Vagina (tissue), 2 donors: ENCODE measurements around the gene FTHL17. TPM values are rescaled to one million over a fixed set of nuclear protein-coding genes. Genes with fewer than 3 reads are reported as not detected.

Source experiments
- DNase-seq, 2 donors: peaks; one replicate each; pipeline ENCODE4 v3.0.0-alpha.2; 2017; ENCODE audit errors: extremely low spot score in 2 of 2
- H3K27ac ChIP-seq: fragments of 200-600 bp; sonication (generic); one replicate; pipeline ENCODE4 v1.5.1; 2019
- H3K27me3 ChIP-seq: fragments of 200-600 bp; sonication (generic); one replicate; pipeline ENCODE4 v1.5.1; 2019
- H3K36me3 ChIP-seq, 2 donors: fragments of 200-600 bp; sonication (generic); one replicate each; pipeline ENCODE4 v1.5.1; 2017 to 2019
- H3K4me1 ChIP-seq: fragments of 200-600 bp; sonication (generic); one replicate; pipeline ENCODE4 v1.5.1; 2019
- H3K4me3 ChIP-seq, 2 donors: fragments of 200-600 bp; sonication (generic); 1 replicate in 1 of 2; 2 replicates in 1 of 2; pipeline ENCODE4 v1.5.1; 2016 to 2019
- H3K9me3 ChIP-seq: fragments of 200-600 bp; sonication (generic); one replicate; pipeline ENCODE4 v1.5.1; 2019
- POLR2A ChIP-seq, 2 donors: fragments of 450-650 bp; IDR thresholded peaks; one replicate each; pipeline ENCODE4 v1.6.1; 2017; ENCODE audit warnings: antibody characterized with exemption in 2 of 2, mild to moderate bottlenecking in 2 of 2, moderate library complexity in 2 of 2
- POLR2AphosphoS5 ChIP-seq, 2 donors: sonication (generic); formaldehyde crosslinking; IDR thresholded peaks; one replicate each; pipeline ENCODE4 v1.9.0; 2017; ENCODE audit warnings: antibody characterized with exemption in 2 of 2, mild to moderate bottlenecking in 2 of 2, low read depth in 1 of 2; ENCODE audit not compliant: insufficient read depth in 1 of 2
- intact Hi-C: fragments of 100-400 bp; cut with DNase I; formaldehyde crosslinking; loops from one replicate; pipeline ENCODE4 v1.15.1; 2023
- total RNA-seq: library from RNA; depleted of rRNA; stranded (reverse); fragments of >200 nt; gene quantifications from one replicate; pipeline ENCODE4 v1.2.3, GENCODE V29; 2016
- TF ChIP-seq, protein P1 (sequence below), 3 experiments: fragments of 450-650 bp in 2 of 3; fragments of 200-600 bp in 1 of 3; sonication (generic) in 1 of 3; IDR thresholded peaks; one replicate each; pipeline ENCODE4 v1.5.1; 2017 to 2019; ENCODE audit warnings: antibody characterized with exemption in 3 of 3, mild to moderate bottlenecking in 2 of 3, moderate library complexity in 2 of 3

FTHL17 gene
- total RNA-seq, 1 donor from 2014 or later: not detected

DNA sequence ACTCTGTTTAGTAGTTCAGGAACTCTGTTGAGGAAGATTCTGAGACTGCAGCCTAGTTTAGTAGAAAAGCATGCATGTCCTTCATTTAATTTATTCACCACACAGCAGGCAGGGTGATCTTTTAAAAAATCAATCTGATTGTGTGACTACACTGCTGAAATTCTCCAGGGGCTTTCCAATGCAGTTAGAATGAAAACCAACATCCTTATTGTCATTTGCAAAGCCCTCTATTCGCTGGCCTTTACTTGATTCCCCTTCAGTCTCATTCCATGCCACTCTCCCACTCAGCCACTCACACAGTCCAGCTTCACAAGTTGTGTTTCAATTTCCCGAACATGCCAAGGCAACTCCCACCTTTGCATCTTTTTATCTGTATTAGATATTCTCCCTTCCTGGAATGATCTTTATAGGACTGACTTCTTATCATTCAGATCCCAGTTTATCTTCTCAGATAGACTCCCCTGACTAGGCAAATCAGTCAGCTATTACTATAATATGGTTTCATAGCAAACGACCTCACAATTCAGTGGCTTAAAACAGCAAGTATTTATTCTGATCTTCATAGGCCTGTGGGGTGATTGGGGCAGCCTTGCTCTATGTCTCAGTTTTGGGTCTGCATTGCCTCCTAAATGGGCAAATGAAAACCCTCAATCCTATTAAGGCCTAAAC is 21.3 kb upstream of the FTHL17 start:
- no peak overlapping the region for H3K4me3 ChIP-seq
- TF ChIP-seq POLR2AphosphoS5 (IDR thresholded peaks at IDR 0.05; ENCODE audit: insufficient read depth in 1 of 2, low read depth in 1 of 2) (no peak), POLR2A (IDR thresholded peaks at IDR 0.05) (no peak)
- TF ChIP-seq, protein P1, sequence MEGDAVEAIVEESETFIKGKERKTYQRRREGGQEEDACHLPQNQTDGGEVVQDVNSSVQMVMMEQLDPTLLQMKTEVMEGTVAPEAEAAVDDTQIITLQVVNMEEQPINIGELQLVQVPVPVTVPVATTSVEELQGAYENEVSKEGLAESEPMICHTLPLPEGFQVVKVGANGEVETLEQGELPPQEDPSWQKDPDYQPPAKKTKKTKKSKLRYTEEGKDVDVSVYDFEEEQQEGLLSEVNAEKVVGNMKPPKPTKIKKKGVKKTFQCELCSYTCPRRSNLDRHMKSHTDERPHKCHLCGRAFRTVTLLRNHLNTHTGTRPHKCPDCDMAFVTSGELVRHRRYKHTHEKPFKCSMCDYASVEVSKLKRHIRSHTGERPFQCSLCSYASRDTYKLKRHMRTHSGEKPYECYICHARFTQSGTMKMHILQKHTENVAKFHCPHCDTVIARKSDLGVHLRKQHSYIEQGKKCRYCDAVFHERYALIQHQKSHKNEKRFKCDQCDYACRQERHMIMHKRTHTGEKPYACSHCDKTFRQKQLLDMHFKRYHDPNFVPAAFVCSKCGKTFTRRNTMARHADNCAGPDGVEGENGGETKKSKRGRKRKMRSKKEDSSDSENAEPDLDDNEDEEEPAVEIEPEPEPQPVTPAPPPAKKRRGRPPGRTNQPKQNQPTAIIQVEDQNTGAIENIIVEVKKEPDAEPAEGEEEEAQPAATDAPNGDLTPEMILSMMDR (IDR thresholded peaks at IDR 0.05): no peak
- H3K27me3 ChIP-seq: no peaks in the 10 kb centered on the region
- intact Hi-C loops: no loop called here
- no peak overlapping the region for H3K27ac ChIP-seq
- H3K9me3 ChIP-seq: no peaks in the 10 kb centered on the region
- no peaks in the 10 kb centered on the region for H3K36me3 ChIP-seq
- H3K4me1 ChIP-seq: no peaks in the 10 kb centered on the region
- DNase-seq: no peak

DNA sequence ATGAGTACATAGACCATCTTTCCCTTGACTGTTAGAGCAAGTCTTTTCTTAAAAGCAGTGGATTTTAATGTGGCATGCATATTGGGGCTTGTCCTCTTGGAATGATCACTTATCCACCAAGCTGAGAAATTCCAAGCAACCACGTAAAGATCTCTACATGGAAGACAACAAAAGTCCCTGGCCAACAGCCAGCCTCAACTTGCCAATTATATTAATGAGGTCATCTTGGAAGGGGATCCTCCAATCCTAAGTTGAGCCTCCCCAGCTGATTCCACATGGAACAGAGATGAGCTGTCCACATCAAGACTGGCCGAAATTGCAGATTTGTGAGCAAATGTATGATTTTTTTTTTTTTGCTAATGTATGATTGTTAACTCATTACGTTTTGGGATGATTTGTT is 20.6 kb upstream of the FTHL17 start:
- Histone ChIP-seq H3K9me3 (no peaks in the 10 kb centered on the region), H3K27ac (no peak overlapping the region), H3K36me3 (no peaks in the 10 kb centered on the region), H3K27me3 (no peaks in the 10 kb centered on the region), H3K4me3 (no peak overlapping the region), H3K4me1 (no peaks in the 10 kb centered on the region)
- no peak for TF ChIP-seq POLR2A (IDR thresholded peaks at IDR 0.05)
- TF ChIP-seq POLR2AphosphoS5 (IDR thresholded peaks at IDR 0.05; ENCODE audit: insufficient read depth in 1 of 2, low read depth in 1 of 2): no peak
- TF ChIP-seq, protein P1 (IDR thresholded peaks at IDR 0.05): no peak
- intact Hi-C loops: no loop called here
- DNase-seq: no peak

DNA sequence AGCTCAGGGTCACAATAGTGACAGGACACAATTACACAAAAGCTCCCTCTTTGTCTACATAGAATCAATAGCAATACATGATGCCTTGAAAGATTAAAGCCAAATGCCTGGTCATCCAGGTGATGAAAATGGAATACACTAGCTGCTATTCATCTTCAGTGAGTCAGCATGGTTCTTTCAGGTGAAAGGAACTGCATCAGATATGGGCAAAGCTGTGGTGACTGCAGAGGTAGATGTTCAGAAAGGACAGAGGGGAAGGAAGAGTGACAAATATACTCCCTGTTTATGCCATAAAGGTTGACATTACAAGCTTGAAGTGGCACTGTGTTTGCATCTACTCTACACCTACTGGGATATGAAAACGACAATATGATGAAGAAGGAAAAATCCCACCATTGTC is 20.0 kb upstream of the FTHL17 start:
- Histone ChIP-seq H3K4me3 (no peak overlapping the region), H3K36me3 (no peaks in the 10 kb centered on the region), H3K4me1 (no peaks in the 10 kb centered on the region), H3K27ac (no peak overlapping the region), H3K9me3 (no peaks in the 10 kb centered on the region), H3K27me3 (no peaks in the 10 kb centered on the region)
- no peak for DNase-seq
- intact Hi-C loops: no loop called here
- TF ChIP-seq POLR2A (IDR thresholded peaks at IDR 0.05): no peak
- TF ChIP-seq, protein P1 (IDR thresholded peaks at IDR 0.05): no peak
- TF ChIP-seq POLR2AphosphoS5 (IDR thresholded peaks at IDR 0.05; ENCODE audit: insufficient read depth in 1 of 2, low read depth in 1 of 2): no peak

DNA sequence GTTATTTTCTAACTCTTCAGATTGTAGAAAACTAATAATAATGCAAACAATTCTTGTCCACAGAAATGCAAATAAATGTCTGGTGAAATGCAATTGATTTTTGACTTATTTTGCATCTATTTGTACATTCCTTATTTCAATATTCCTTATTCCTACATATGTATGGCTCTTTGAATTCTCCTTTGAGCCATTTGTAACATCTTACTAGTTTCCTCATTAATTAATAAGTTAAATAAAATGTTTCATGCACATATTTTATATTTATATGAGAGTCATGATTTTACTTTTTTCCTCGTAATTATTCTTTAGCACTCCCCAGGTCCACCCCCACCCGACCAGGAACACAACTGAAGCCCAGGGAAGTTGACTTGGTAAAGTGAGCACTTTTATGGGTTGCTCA is 2.7 kb upstream of the FTHL17 start:
- Histone ChIP-seq H3K36me3 (no peaks in the 10 kb centered on the region), H3K9me3 (no peaks in the 10 kb centered on the region), H3K4me1 (no peaks in the 10 kb centered on the region), H3K4me3 (no peak overlapping the region), H3K27me3 (no peaks in the 10 kb centered on the region), H3K27ac (no peak overlapping the region)
- intact Hi-C loops: no loop called here
- no peak for DNase-seq
- TF ChIP-seq, protein P1 (IDR thresholded peaks at IDR 0.05): no peak
- TF ChIP-seq POLR2A (IDR thresholded peaks at IDR 0.05) (no peak), POLR2AphosphoS5 (IDR thresholded peaks at IDR 0.05; ENCODE audit: insufficient read depth in 1 of 2, low read depth in 1 of 2) (no peak)

DNA sequence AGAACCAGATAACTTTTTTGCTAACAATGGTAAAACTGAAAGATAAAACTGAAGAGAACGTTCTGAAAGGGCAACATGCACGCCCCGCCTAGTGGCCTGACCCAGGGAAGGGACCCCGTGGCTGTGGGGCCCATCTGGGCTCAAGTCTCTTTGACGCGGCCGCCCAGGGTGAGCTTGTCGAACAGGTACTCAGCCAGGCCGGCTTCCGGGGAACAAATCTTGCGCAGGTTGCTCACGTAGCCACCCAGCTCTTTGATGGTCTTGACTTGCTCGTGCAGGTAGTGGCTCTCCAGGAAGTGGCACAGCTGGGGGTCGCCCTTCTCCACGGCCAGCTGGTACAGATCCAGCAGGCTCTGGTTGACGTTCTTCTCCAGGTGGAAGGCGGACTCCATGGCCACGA is 579 bp downstream of the FTHL17 start:
- H3K27ac ChIP-seq: no peak overlapping the region
- no peaks in the 10 kb centered on the region for H3K36me3 ChIP-seq
- TF ChIP-seq, protein P1 (IDR thresholded peaks at IDR 0.05): no peak
- TF ChIP-seq POLR2A (IDR thresholded peaks at IDR 0.05) (no peak), POLR2AphosphoS5 (IDR thresholded peaks at IDR 0.05; ENCODE audit: insufficient read depth in 1 of 2, low read depth in 1 of 2) (no peak)
- intact Hi-C loops: no loop called here
- H3K9me3 ChIP-seq: no peaks in the 10 kb centered on the region
- H3K27me3 ChIP-seq: no peaks in the 10 kb centered on the region
- H3K4me1 ChIP-seq: no peaks in the 10 kb centered on the region
- no peak overlapping the region for H3K4me3 ChIP-seq
- no peak for DNase-seq
